HepG2 (cell line): Measurements from ENCODE around the gene CGNL1. TPM values are rescaled to one million over a fixed set of nuclear protein-coding genes. Genes with fewer than 3 reads are reported as not detected.

ENCODE experiments used
- ATAC-seq: fragments of 200-7000 bp; cut with Tn5 transposase; 3 replicates; pipeline ENCODE4 v1.9.1; 2020; ENCODE audit warnings: mild to moderate bottlenecking, moderate library complexity
- BruUV-seq: library from RNA; stranded (reverse); fragments of 400-500 nt; replicated peaks from 2 replicates; lab custom pipeline; 2021; lab: Mats Ljungman, UMichigan
- CTCF ChIA-PET: fragments of 300-600 bp; formaldehyde crosslinking; extraction: SDS; loops from one replicate; lab custom pipeline; 2021; ENCODE audit warnings: low total read pairs, inconsistent platforms, low intra/inter-chr PET ratio; lab: Yijun Ruan, JAX
- POLR2A ChIA-PET: fragments of 350-600 bp; sonication (Branson Sonifier 250); formaldehyde crosslinking; loops from one replicate; lab custom pipeline; 2020; ENCODE audit warnings: antibody characterized with exemption, inconsistent platforms; lab: Yijun Ruan, JAX
- DNase-seq: peaks from one replicate; pipeline ENCODE4 v3.0.0-alpha.2; 2015; ENCODE audit warnings: low spot score
- FAIRE-seq: peaks from 3 replicates; lab custom pipeline; 2011; peaks lifted over from hg19 to GRCh38; lab: Jason Lieb, UNC
- H2AFZ ChIP-seq: one replicate; pipeline ENCODE4 v1.6.1; 2011; ENCODE audit warnings: low read length, inconsistent platforms
- H3K27ac ChIP-seq: fragments of 300-600 bp; 3 replicates; pipeline ENCODE4 v1.8.0; 2011; ENCODE audit warnings: mixed run types, mild to moderate bottlenecking, mixed read lengths, low read length, inconsistent platforms; ENCODE audit not compliant: insufficient read depth; ENCODE audit errors: extremely low read length
- H3K27me3 ChIP-seq, 2 experiments: fragments of 200-600 bp in 1 of 2; 2 replicates in 1 of 2; 3 replicates in 1 of 2; pipeline versions ENCODE4 v1.6.0 to v1.8.0; 2011; ENCODE audit warnings: low read length in 2 of 2, mild to moderate bottlenecking in 2 of 2, moderate library complexity in 2 of 2, inconsistent platforms in 1 of 2; ENCODE audit not compliant: insufficient read depth in 2 of 2, control insufficient read depth in 1 of 2
- H3K36me3 ChIP-seq, 2 experiments: fragments of 200-600 bp in 1 of 2; replicated peaks in 1 of 2; 2 replicates in 1 of 2; 3 replicates in 1 of 2; pipeline versions ENCODE4 v1.5.1 to v1.8.0; 2011; ENCODE audit warnings: low read length in 2 of 2, inconsistent platforms in 1 of 2; ENCODE audit not compliant: insufficient read depth in 2 of 2, control insufficient read depth in 1 of 2
- H3K4me1 ChIP-seq: 2 replicates; pipeline ENCODE4 v1.5.1; 2012; ENCODE audit warnings: low read length, inconsistent platforms; ENCODE audit not compliant: insufficient read depth
- H3K4me2 ChIP-seq: 2 replicates; pipeline ENCODE4 v1.6.0; 2011; ENCODE audit warnings: low read depth, low read length, inconsistent platforms
- H3K4me3 ChIP-seq, 3 experiments: fragments of 200-600 bp in 1 of 3; sonication (generic), shearing (Covaris generic) in 1 of 3; replicated peaks in 1 of 3; 2 replicates each; pipeline ENCODE4 v1.5.1; 2011 to 2016; ENCODE audit warnings: low read length in 3 of 3, inconsistent platforms in 2 of 3, low read depth in 2 of 3, mild to moderate bottlenecking in 2 of 3, control low read depth in 1 of 3, mixed read lengths in 1 of 3; ENCODE audit not compliant: insufficient read depth in 1 of 3
- H3K79me2 ChIP-seq: one replicate; pipeline ENCODE4 v1.6.1; 2011; ENCODE audit warnings: low read length, inconsistent platforms; ENCODE audit not compliant: insufficient read depth
- H3K9ac ChIP-seq: 2 replicates; pipeline ENCODE4 v1.6.0; 2011; ENCODE audit warnings: mild to moderate bottlenecking, low read depth, low read length, inconsistent platforms; ENCODE audit not compliant: insufficient read depth
- H3K9me3 ChIP-seq: 2 replicates; pipeline ENCODE4 v1.5.1; 2012; ENCODE audit warnings: mild to moderate bottlenecking, low read length
- H4K20me1 ChIP-seq: 2 replicates; pipeline ENCODE4 v1.6.0; 2011; ENCODE audit warnings: inconsistent platforms, mild to moderate bottlenecking, low read length, moderate library complexity; ENCODE audit not compliant: insufficient read depth
- EHMT2 ChIP-seq: fragments of 200-600 bp; sonication (generic); IDR thresholded peaks from 2 replicates; pipeline ENCODE4 v1.7.0; 2017; ENCODE audit warnings: antibody characterized with exemption, low read depth, low read length, borderline replicate concordance
- FOXM1 ChIP-seq: sonication (generic); formaldehyde crosslinking; IDR thresholded peaks from 2 replicates; pipeline ENCODE4 v1.5.0; 2020; ENCODE audit warnings: missing genetic modification reagents
- IKZF4 ChIP-seq: sonication (generic); formaldehyde crosslinking; IDR thresholded peaks from 2 replicates; pipeline ENCODE4 v1.5.1; 2020; ENCODE audit warnings: borderline replicate concordance, mild to moderate bottlenecking, low read depth, missing genetic modification reagents; ENCODE audit errors: not compliant biosample characterization
- ISX ChIP-seq: sonication (generic); formaldehyde crosslinking; conservative IDR thresholded peaks from 2 replicates; pipeline ENCODE4 v1.5.0; 2020; ENCODE audit warnings: missing genetic modification reagents
- KDM2A ChIP-seq: sonication (generic); formaldehyde crosslinking; IDR thresholded peaks from 2 replicates; pipeline ENCODE4 v1.4.0; 2020; ENCODE audit warnings: low read depth, missing genetic modification reagents, borderline replicate concordance
- MEIS2 ChIP-seq: sonication (generic); formaldehyde crosslinking; IDR thresholded peaks from 2 replicates; pipeline ENCODE4 v1.9.0; 2021; ENCODE audit warnings: mild to moderate bottlenecking, missing genetic modification reagents
- NFKBIZ ChIP-seq: IDR thresholded peaks from 2 replicates; pipeline ENCODE4 v1.6.1; 2018; ENCODE audit warnings: missing genetic modification reagents, missing compliant biosample characterization
- NR2C2 ChIP-seq: sonication (generic); formaldehyde crosslinking; IDR thresholded peaks from 2 replicates; pipeline ENCODE4 v1.4.0; 2020; ENCODE audit warnings: missing genetic modification reagents, mild to moderate bottlenecking, moderate library complexity, borderline replicate concordance
- NRL ChIP-seq: sonication (generic); formaldehyde crosslinking; IDR thresholded peaks from 2 replicates; pipeline ENCODE4 v1.5.0; 2020; ENCODE audit warnings: missing genetic modification reagents, mild to moderate bottlenecking, moderate library complexity, borderline replicate concordance
- YEATS2 ChIP-seq: sonication (generic); formaldehyde crosslinking; IDR thresholded peaks from 2 replicates; pipeline ENCODE4 v1.4.0; 2020; ENCODE audit warnings: missing genetic modification reagents, borderline replicate concordance
- ZNF292 ChIP-seq: sonication (generic); formaldehyde crosslinking; IDR thresholded peaks from 2 replicates; pipeline ENCODE4 v1.8.1; 2022; ENCODE audit warnings: mild to moderate bottlenecking, low read depth, missing genetic modification reagents, borderline replicate concordance
- ZNF331 ChIP-seq: sonication (generic); formaldehyde crosslinking; IDR thresholded peaks from 2 replicates; pipeline ENCODE4 v1.4.0; 2020; ENCODE audit warnings: missing genetic modification reagents
- ZNF33B ChIP-seq: sonication (generic); formaldehyde crosslinking; IDR thresholded peaks from 2 replicates; pipeline ENCODE4 v1.5.1; 2020; ENCODE audit warnings: mild to moderate bottlenecking, missing genetic modification reagents
- ZNF773 ChIP-seq: sonication (generic); formaldehyde crosslinking; IDR thresholded peaks from 2 replicates; pipeline ENCODE4 v1.4.0; 2020; ENCODE audit warnings: missing genetic modification reagents, borderline replicate concordance
- ZNF841 ChIP-seq: sonication (generic); formaldehyde crosslinking; IDR thresholded peaks from 2 replicates; pipeline ENCODE4 v1.8.1; 2023; ENCODE audit warnings: missing genetic modification reagents, borderline replicate concordance
- WGBS: methylation state at CpG from one replicate; pipeline ENCODE4 v1.1.6; 2017; ENCODE audit warnings: low lambda C conversion rate; 5-methylcytosine and 5-hydroxymethylcytosine counted together
- in situ Hi-C: cut with HindIII; loops from 2 replicates; pipeline ENCODE4 v1.10.0; 2017; ENCODE audit warnings: low pct_unique_long_range_greater_than_20kb; ENCODE audit not compliant: extremely low pct_ligation_motif_present
- intact Hi-C: fragments of 100-400 bp; cut with micrococcal nuclease; formaldehyde crosslinking; loops from one replicate; pipeline ENCODE4 v1.10.0; 2022; ENCODE audit not compliant: unreplicated experiment
- polyA plus RNA-seq, 8 experiments: library from polyadenylated mRNA; depleted of rRNA in 3 of 8; stranded (reverse) in 7 of 8; unstranded in 1 of 8; fragments of >200 nt; fragmentation: Illumina TruSeq in 4 of 8; extraction: Trizol in 4 of 8; gene quantifications; 2 replicates each; pipeline versions ENCODE4 v1.2.1 to v1.2.3, GENCODE V29; 2011 to 2016; ENCODE audit warnings: low read depth in 4 of 8, missing spikeins in 1 of 8, mixed read lengths in 1 of 8; ENCODE audit not compliant: insufficient read depth in 1 of 8
- total RNA-seq, 5 experiments: library from RNA; depleted of rRNA; stranded (reverse); fragments of >200 nt; fragmentation: Illumina TruSeq; extraction: Trizol; gene quantifications; 2 replicates each; pipeline ENCODE4 v1.2.3, GENCODE V29; 2016; ENCODE audit warnings: low read depth in 1 of 5
- TF ChIP-seq, protein P1 (sequence below): IDR thresholded peaks from 2 replicates; pipeline ENCODE4 v1.6.1; 2012; ENCODE audit warnings: low read length, improper control_type of control experiment
- TF ChIP-seq, protein P2 (sequence below): sonication (generic); formaldehyde crosslinking; conservative IDR thresholded peaks from 2 replicates; pipeline ENCODE4 v1.8.0; 2022; ENCODE audit warnings: mild to moderate bottlenecking, moderate library complexity, missing genetic modification reagents
- TF ChIP-seq, protein P3 (sequence below): sonication (generic); formaldehyde crosslinking; IDR thresholded peaks from 2 replicates; pipeline ENCODE4; 2020; ENCODE audit warnings: missing genetic modification reagents, mild to moderate bottlenecking, borderline replicate concordance

Gene CGNL1
- total and polyA plus RNA-seq, 2 of the 13 experiments (the other 11 are each of a cell fraction or from before 2014, with no cell fraction given): 5.6 to 15.6 TPM

DNA sequence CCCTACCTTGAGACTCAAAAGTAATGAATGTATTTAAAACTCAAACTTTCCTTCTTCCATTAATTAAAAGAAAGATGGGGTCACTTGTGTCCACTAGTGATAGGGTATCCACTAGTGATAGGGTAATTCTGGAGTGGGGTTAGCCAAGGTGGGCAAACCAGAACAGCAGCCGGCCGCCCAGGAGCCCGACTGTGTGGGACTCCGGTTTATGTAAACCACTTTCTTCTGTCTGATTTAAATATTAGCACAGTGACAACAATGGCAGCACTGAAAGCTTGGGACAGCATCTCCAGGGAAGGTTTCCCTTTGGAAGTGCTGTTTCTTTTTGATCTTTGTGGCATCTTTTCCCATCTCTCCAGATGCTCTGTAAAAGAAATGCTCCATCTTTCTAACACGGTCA, 216.1 kb downstream of the CGNL1 start:
- H3K36me3 ChIP-seq: no peaks in the 10 kb centered on the region
- no peak overlapping the region for H3K9ac ChIP-seq
- no peak overlapping the region for H3K4me3 ChIP-seq
- H3K27ac ChIP-seq: no peak overlapping the region
- no peak overlapping the region for H3K4me2 ChIP-seq
- H3K27me3 ChIP-seq: peaks cover 5 to 60% of the 10 kb centered on the region in 2 experiments
- H3K4me1 ChIP-seq: no peaks in the 10 kb centered on the region
- TF ChIP-seq, protein P1, sequence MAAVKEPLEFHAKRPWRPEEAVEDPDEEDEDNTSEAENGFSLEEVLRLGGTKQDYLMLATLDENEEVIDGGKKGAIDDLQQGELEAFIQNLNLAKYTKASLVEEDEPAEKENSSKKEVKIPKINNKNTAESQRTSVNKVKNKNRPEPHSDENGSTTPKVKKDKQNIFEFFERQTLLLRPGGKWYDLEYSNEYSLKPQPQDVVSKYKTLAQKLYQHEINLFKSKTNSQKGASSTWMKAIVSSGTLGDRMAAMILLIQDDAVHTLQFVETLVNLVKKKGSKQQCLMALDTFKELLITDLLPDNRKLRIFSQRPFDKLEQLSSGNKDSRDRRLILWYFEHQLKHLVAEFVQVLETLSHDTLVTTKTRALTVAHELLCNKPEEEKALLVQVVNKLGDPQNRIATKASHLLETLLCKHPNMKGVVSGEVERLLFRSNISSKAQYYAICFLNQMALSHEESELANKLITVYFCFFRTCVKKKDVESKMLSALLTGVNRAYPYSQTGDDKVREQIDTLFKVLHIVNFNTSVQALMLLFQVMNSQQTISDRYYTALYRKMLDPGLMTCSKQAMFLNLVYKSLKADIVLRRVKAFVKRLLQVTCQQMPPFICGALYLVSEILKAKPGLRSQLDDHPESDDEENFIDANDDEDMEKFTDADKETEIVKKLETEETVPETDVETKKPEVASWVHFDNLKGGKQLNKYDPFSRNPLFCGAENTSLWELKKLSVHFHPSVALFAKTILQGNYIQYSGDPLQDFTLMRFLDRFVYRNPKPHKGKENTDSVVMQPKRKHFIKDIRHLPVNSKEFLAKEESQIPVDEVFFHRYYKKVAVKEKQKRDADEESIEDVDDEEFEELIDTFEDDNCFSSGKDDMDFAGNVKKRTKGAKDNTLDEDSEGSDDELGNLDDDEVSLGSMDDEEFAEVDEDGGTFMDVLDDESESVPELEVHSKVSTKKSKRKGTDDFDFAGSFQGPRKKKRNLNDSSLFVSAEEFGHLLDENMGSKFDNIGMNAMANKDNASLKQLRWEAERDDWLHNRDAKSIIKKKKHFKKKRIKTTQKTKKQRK: no peak
- no peak for TF ChIP-seq ZNF292
- TF ChIP-seq ZNF773 (CRISPR knock-in tag): no peak
- TF ChIP-seq NFKBIZ (CRISPR knock-in tag): no peak
- no peak for TF ChIP-seq IKZF4 (CRISPR knock-in tag)
- TF ChIP-seq ZNF33B (CRISPR knock-in tag): no peak
- no peak for TF ChIP-seq FOXM1 (CRISPR knock-in tag)
- TF ChIP-seq EHMT2: no peak
- TF ChIP-seq, protein P2, sequence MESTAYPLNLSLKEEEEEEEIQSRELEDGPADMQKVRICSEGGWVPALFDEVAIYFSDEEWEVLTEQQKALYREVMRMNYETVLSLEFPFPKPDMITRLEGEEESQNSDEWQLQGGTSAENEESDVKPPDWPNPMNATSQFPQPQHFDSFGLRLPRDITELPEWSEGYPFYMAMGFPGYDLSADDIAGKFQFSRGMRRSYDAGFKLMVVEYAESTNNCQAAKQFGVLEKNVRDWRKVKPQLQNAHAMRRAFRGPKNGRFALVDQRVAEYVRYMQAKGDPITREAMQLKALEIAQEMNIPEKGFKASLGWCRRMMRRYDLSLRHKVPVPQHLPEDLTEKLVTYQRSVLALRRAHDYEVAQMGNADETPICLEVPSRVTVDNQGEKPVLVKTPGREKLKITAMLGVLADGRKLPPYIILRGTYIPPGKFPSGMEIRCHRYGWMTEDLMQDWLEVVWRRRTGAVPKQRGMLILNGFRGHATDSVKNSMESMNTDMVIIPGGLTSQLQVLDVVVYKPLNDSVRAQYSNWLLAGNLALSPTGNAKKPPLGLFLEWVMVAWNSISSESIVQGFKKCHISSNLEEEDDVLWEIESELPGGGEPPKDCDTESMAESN: no peak
- no peak for TF ChIP-seq ISX
- no peak for TF ChIP-seq YEATS2 (CRISPR knock-in tag)
- no peak for TF ChIP-seq ZNF331 (CRISPR knock-in tag)
- no peak for TF ChIP-seq NRL (CRISPR knock-in tag)
- no peak for TF ChIP-seq ZNF841 (CRISPR knock-in tag)
- no peak for TF ChIP-seq NR2C2 (CRISPR knock-in tag)
- TF ChIP-seq KDM2A: no peak
- no peak for TF ChIP-seq MEIS2 (CRISPR knock-in tag)
- TF ChIP-seq, protein P3, sequence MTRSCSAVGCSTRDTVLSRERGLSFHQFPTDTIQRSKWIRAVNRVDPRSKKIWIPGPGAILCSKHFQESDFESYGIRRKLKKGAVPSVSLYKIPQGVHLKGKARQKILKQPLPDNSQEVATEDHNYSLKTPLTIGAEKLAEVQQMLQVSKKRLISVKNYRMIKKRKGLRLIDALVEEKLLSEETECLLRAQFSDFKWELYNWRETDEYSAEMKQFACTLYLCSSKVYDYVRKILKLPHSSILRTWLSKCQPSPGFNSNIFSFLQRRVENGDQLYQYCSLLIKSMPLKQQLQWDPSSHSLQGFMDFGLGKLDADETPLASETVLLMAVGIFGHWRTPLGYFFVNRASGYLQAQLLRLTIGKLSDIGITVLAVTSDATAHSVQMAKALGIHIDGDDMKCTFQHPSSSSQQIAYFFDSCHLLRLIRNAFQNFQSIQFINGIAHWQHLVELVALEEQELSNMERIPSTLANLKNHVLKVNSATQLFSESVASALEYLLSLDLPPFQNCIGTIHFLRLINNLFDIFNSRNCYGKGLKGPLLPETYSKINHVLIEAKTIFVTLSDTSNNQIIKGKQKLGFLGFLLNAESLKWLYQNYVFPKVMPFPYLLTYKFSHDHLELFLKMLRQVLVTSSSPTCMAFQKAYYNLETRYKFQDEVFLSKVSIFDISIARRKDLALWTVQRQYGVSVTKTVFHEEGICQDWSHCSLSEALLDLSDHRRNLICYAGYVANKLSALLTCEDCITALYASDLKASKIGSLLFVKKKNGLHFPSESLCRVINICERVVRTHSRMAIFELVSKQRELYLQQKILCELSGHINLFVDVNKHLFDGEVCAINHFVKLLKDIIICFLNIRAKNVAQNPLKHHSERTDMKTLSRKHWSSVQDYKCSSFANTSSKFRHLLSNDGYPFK: no peak
- intact Hi-C loops: no loop called here
- ChIA-PET CTCF (no interaction called here), POLR2A (no interaction called here)
- H3K9me3 ChIP-seq: no peaks in the 10 kb centered on the region
- no peaks in the 10 kb centered on the region for H4K20me1 ChIP-seq
- no peaks in the 10 kb centered on the region for H3K79me2 ChIP-seq
- in situ Hi-C loops: no loop called here
- ATAC-seq: no peak
- WGBS: 38% methylated on average over 1 of the region's 5 CpGs
- BruUV-seq: no TSS peak
- no peak overlapping the region for H2AFZ ChIP-seq
- DNase-seq: no peak
- no peak for FAIRE-seq
